ENCODE measurements around the gene ASTN2.

DNA sequence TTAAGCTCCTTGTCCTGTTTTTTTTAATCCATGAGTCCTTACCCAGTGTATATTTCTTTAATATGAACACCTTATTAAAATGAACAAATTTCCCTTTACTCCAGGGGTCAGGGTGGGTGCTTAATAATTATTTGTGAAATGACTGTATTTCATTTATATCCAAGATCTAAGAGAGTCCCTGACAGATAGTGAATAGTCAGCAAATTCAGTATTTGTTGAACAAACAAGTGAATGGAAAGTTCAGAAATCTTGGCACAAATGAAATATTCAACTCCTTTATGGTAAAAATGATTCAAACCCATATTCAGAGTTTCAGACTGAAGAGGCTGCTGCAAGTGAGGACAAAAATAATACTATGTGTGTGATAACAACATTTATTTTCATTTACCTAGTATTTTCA lies 59.9 kb downstream of the ASTN2 start:
- TF ChIP-seq, protein P1, sequence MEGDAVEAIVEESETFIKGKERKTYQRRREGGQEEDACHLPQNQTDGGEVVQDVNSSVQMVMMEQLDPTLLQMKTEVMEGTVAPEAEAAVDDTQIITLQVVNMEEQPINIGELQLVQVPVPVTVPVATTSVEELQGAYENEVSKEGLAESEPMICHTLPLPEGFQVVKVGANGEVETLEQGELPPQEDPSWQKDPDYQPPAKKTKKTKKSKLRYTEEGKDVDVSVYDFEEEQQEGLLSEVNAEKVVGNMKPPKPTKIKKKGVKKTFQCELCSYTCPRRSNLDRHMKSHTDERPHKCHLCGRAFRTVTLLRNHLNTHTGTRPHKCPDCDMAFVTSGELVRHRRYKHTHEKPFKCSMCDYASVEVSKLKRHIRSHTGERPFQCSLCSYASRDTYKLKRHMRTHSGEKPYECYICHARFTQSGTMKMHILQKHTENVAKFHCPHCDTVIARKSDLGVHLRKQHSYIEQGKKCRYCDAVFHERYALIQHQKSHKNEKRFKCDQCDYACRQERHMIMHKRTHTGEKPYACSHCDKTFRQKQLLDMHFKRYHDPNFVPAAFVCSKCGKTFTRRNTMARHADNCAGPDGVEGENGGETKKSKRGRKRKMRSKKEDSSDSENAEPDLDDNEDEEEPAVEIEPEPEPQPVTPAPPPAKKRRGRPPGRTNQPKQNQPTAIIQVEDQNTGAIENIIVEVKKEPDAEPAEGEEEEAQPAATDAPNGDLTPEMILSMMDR (IDR thresholded peaks at IDR 0.05 in 8 of 11, conservative IDR thresholded peaks at IDR 0.05 in 3 of 11): no peak
- TF ChIP-seq POLR2AphosphoS5 (IDR thresholded peaks at IDR 0.05): no peak
- no peak for TF ChIP-seq POLR2A (IDR thresholded peaks at IDR 0.05)

Measured in spleen (tissue), 7 donors.